SK-N-SH treated with all-trans-retinoic acid at 6 μM for 48 hours (cell line): ENCODE results near the gene SLC39A1.

ENCODE experiments used
- BACH2 ChIP-seq: fragments of 250-450 bp; sonication (Bioruptor Pico); IDR thresholded peaks from 2 replicates; pipeline ENCODE4 v1.9.0; 2021; ENCODE audit warnings: mild to moderate bottlenecking, borderline replicate concordance
- TCF4 ChIP-seq: fragments of 250-450 bp; sonication (Bioruptor Pico); IDR thresholded peaks from 2 replicates; pipeline ENCODE4 v1.8.0; 2021; ENCODE audit warnings: mild to moderate bottlenecking, moderate library complexity, borderline replicate concordance

DNA sequence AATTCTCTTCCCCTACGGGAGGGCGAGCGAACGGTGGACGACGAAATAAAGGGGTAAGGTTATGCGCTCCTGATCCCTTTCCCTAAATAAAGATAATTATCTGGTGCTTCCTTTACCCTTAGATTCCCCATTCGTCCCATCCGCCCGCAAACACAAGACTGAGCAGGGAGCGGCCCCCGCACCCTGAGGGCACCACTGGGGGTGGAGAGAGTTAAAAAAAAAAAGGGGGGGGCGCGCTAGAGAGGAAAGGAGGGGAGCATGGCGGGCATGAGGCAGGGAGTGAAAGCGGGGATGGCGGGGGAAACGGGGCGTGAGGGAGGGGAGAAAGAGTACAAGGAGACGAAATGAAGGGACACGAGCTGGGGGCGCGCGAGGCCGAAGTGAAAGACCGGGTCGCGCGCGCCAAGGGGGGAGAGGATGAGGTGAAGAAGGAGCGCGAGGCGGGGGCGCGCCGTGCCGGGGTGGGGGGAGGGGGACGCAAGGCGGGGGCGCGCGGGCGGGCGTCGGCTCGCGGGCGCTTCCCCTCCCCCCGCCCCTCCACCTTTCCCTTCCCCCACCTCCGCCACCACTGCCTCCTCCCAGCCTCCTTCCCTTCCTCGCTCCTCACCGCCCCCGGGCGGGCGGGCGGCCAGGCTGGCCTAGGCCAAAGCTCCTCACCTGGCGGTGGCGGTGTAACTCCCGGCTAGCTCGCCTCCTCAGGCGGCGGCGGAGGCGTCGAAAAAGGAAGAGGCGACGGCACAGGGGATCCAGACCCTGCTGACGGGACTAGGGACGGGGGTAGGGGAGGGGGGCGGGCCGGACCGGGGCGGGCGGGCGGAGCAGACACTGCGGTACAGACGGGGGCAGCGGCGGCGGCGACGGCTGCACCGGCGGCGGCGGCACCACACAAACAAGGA is 41.0 kb downstream of the SLC39A1 start:
- no peak for TF ChIP-seq TCF4 (CRISPR knock-in tag)
- no peak for TF ChIP-seq BACH2 (CRISPR knock-in tag)
